IMR-90 (cell line): ENCODE results near the gene RTL5. TPM values are rescaled to one million over a fixed set of nuclear protein-coding genes. Genes with fewer than 3 reads are reported as not detected.

Experiments
- ATAC-seq: fragments of 200-7000 bp; cut with Tn5 transposase; 2 replicates; pipeline ENCODE4 v1.9.1; 2020; ENCODE audit warnings: low read depth, mild to moderate bottlenecking, moderate library complexity
- BruUV-seq: library from RNA; stranded (reverse); fragments of 400-500 nt; replicated peaks from 2 replicates; lab custom pipeline; 2021; lab: Mats Ljungman, UMichigan
- CTCF ChIA-PET: fragments of 300-600 bp; formaldehyde crosslinking; extraction: SDS; loops from one replicate; lab custom pipeline; 2021; ENCODE audit warnings: antibody characterized with exemption; lab: Yijun Ruan, JAX
- POLR2A ChIA-PET: fragments of 300-600 bp; sonication (Branson Sonifier 250); formaldehyde crosslinking; loops from one replicate; lab custom pipeline; 2022; ENCODE audit warnings: antibody characterized with exemption; ENCODE audit not compliant: unreplicated experiment; lab: Charles Lee
- DNase-seq: peaks from one replicate; pipeline ENCODE4 v3.0.0; 2013
- H2AFZ ChIP-seq: replicated peaks from 2 replicates; pipeline ENCODE3; 2013; ENCODE audit warnings: low read length, mild to moderate bottlenecking; ENCODE audit not compliant: poor library complexity
- H2AK5ac ChIP-seq: 2 replicates; pipeline ENCODE4 v1.6.1; 2013; ENCODE audit warnings: low read depth, low read length, inconsistent platforms
- H2AK9ac ChIP-seq: replicated peaks from 2 replicates; pipeline ENCODE3; 2013; ENCODE audit warnings: mild to moderate bottlenecking, low read depth, low read length, moderate library complexity; ENCODE audit not compliant: poor library complexity
- H2BK120ac ChIP-seq: 2 replicates; pipeline ENCODE4 v1.6.1; 2013; ENCODE audit warnings: low read depth, low read length, inconsistent platforms
- H2BK15ac ChIP-seq: 3 replicates; pipeline ENCODE4 v1.6.1; 2013; ENCODE audit warnings: low read depth, low read length, inconsistent platforms
- H2BK20ac ChIP-seq: 2 replicates; pipeline ENCODE4 v1.6.1; 2013; ENCODE audit warnings: low read depth, mild to moderate bottlenecking, inconsistent platforms, low read length, moderate library complexity
- H2BK5ac ChIP-seq: 2 replicates; pipeline ENCODE4 v1.6.1; 2013; ENCODE audit warnings: mild to moderate bottlenecking, low read depth, low read length, inconsistent platforms; ENCODE audit not compliant: poor library complexity, severe bottlenecking
- H3K14ac ChIP-seq: replicated peaks from 2 replicates; pipeline ENCODE4 v1.6.1; 2013; ENCODE audit warnings: low read depth, low read length, inconsistent platforms
- H3K18ac ChIP-seq: 2 replicates; pipeline ENCODE4 v1.6.1; 2013; ENCODE audit warnings: low read depth, low read length, control low read depth
- H3K23ac ChIP-seq: 2 replicates; pipeline ENCODE4 v1.6.1; 2013; ENCODE audit warnings: low read depth, low read length, inconsistent platforms
- H3K27ac ChIP-seq: 2 replicates; pipeline ENCODE4 v1.5.1; 2013; ENCODE audit warnings: mild to moderate bottlenecking, control low read depth, low read length; ENCODE audit not compliant: insufficient read depth
- H3K27me3 ChIP-seq: 2 replicates; pipeline ENCODE4 v1.6.1; 2013; ENCODE audit warnings: low read length; ENCODE audit not compliant: control insufficient read depth, insufficient read depth
- H3K36me3 ChIP-seq: 2 replicates; pipeline ENCODE4 v1.6.1; 2013; ENCODE audit warnings: low read length, mixed read lengths; ENCODE audit not compliant: control insufficient read depth, insufficient read depth
- H3K4ac ChIP-seq: 2 replicates; pipeline ENCODE4 v1.6.1; 2013; ENCODE audit warnings: low read depth, low read length, inconsistent platforms
- H3K4me1 ChIP-seq: 2 replicates; pipeline ENCODE4 v1.6.1; 2013; ENCODE audit warnings: low read length, mixed read lengths; ENCODE audit not compliant: control insufficient read depth, insufficient read depth
- H3K4me2 ChIP-seq: 2 replicates; pipeline ENCODE4 v1.6.1; 2013; ENCODE audit warnings: low read depth, mild to moderate bottlenecking, control low read depth, low read length, moderate library complexity
- H3K4me3 ChIP-seq: 2 replicates; pipeline ENCODE4 v1.5.1; 2013; ENCODE audit warnings: low read depth, mild to moderate bottlenecking, control low read depth, low read length, moderate library complexity; ENCODE audit not compliant: insufficient read depth
- H3K56ac ChIP-seq: 2 replicates; pipeline ENCODE4 v1.6.1; 2013; ENCODE audit warnings: low read length, inconsistent platforms; ENCODE audit not compliant: insufficient read depth; ENCODE audit errors: extremely low read depth
- H3K79me1 ChIP-seq, 2 experiments: 2 replicates each; pipeline ENCODE4 v1.6.1; 2013; ENCODE audit warnings: low read length in 2 of 2, inconsistent platforms in 1 of 2, low read depth in 1 of 2
- H3K9ac ChIP-seq: 2 replicates; pipeline ENCODE4 v1.6.1; 2013; ENCODE audit warnings: low read depth, low read length, control low read depth
- H3K9me1 ChIP-seq: 2 replicates; pipeline ENCODE4 v1.6.1; 2013; ENCODE audit warnings: low read length, inconsistent platforms; ENCODE audit not compliant: insufficient read depth
- H3K9me3 ChIP-seq: 2 replicates; pipeline ENCODE4 v1.6.1; 2013; ENCODE audit warnings: low read length; ENCODE audit not compliant: control insufficient read depth, insufficient read depth
- H4K20me1 ChIP-seq: 2 replicates; pipeline ENCODE4 v1.6.1; 2013; ENCODE audit warnings: low read length, inconsistent platforms; ENCODE audit not compliant: insufficient read depth
- H4K5ac ChIP-seq: 2 replicates; pipeline ENCODE4 v1.6.1; 2013; ENCODE audit warnings: mild to moderate bottlenecking, low read depth, low read length, control low read depth
- H4K8ac ChIP-seq, 2 experiments: 2 replicates each; pipeline ENCODE4 v1.6.1; 2013; ENCODE audit warnings: low read depth in 2 of 2, low read length in 2 of 2, control low read depth in 1 of 2, inconsistent platforms in 1 of 2
- H4K91ac ChIP-seq: 2 replicates; pipeline ENCODE4 v1.6.1; 2013; ENCODE audit warnings: low read depth, low read length, inconsistent platforms; ENCODE audit not compliant: insufficient read depth
- BHLHE40 ChIP-seq: fragments of 150-350 bp; IDR thresholded peaks from 2 replicates; pipeline ENCODE4 v1.6.1; 2016; ENCODE audit warnings: mild to moderate bottlenecking, low read depth, low read length
- CEBPB ChIP-seq: IDR thresholded peaks from 2 replicates; pipeline ENCODE4 v1.6.1; 2012; ENCODE audit warnings: low read depth, low read length, improper control_type of control experiment
- CHD1 ChIP-seq: IDR thresholded peaks from 2 replicates; pipeline ENCODE4 v1.6.1; 2012; ENCODE audit warnings: low read depth, low read length, improper control_type of control experiment
- MXI1 ChIP-seq: IDR thresholded peaks from 2 replicates; pipeline ENCODE4 v1.6.1; 2012; ENCODE audit warnings: low read depth, mild to moderate bottlenecking, low read length, moderate library complexity, borderline replicate concordance
- NFE2L2 ChIP-seq: fragments of 150-350 bp; IDR thresholded peaks from 2 replicates; pipeline ENCODE4 v1.6.1; 2016; ENCODE audit warnings: low read depth, mild to moderate bottlenecking, low read length
- RCOR1 ChIP-seq: IDR thresholded peaks from 2 replicates; pipeline ENCODE4 v1.6.1; 2012; ENCODE audit warnings: mild to moderate bottlenecking, low read length, improper control_type of control experiment; ENCODE audit not compliant: insufficient replicate concordance
- WGBS, 2 experiments: methylation state at CpG; one replicate each; pipeline versions ENCODE4 v1.1.5 to v1.1.7; 2013; ENCODE audit warnings: missing lambda C conversion rate in 2 of 2; ENCODE audit not compliant: insufficient read length in 1 of 2; ENCODE audit errors: extremely low coverage in 2 of 2; 5-methylcytosine and 5-hydroxymethylcytosine counted together
- dilution Hi-C: fragments of 300-500 bp; cut with HindIII; formaldehyde crosslinking; loops from one replicate; pipeline ENCODE4 v1.14.3; 2018; ENCODE audit warnings: low sequenced_read_pairs; ENCODE audit not compliant: unreplicated experiment
- in situ Hi-C: fragments of 300-500 bp; cut with MboI; formaldehyde crosslinking; loops from 3 replicates; pipeline ENCODE4 v1.14.3; 2019; ENCODE audit warnings: low sequenced_read_pairs, inconsistent platforms, mixed read lengths
- intact Hi-C: fragments of 100-400 bp; cut with micrococcal nuclease; formaldehyde crosslinking; loops from 2 replicates; pipeline ENCODE4 v1.10.0; 2022
- polyA plus RNA-seq, 3 experiments: library from polyadenylated mRNA; depleted of rRNA; stranded (reverse); fragments of >200 nt; gene quantifications; 2 replicates each; pipeline ENCODE4 v1.2.3, GENCODE V29; 2012; ENCODE audit warnings: low replicate concordance in 1 of 3
- total RNA-seq: library from RNA; depleted of rRNA; stranded (reverse); fragments of >200 nt; gene quantifications from 2 replicates; pipeline ENCODE4 v1.2.3, GENCODE V29; 2012
- TF ChIP-seq, protein P1 (sequence below): fragments of 150-350 bp; IDR thresholded peaks from 2 replicates; pipeline ENCODE4 v1.6.1; 2017; ENCODE audit warnings: mild to moderate bottlenecking, antibody characterized with exemption, low read length, low read depth
- TF ChIP-seq, protein P2 (sequence below): conservative IDR thresholded peaks from 2 replicates; pipeline ENCODE4 v1.5.1; 2012; ENCODE audit warnings: mild to moderate bottlenecking, low read depth, low read length, improper control_type of control experiment

RTL5 gene
- total and polyA plus RNA-seq, 2 of the 4 experiments (the other 2 are of a cell fraction) = 0.90 to 2.5 TPM

DNA sequence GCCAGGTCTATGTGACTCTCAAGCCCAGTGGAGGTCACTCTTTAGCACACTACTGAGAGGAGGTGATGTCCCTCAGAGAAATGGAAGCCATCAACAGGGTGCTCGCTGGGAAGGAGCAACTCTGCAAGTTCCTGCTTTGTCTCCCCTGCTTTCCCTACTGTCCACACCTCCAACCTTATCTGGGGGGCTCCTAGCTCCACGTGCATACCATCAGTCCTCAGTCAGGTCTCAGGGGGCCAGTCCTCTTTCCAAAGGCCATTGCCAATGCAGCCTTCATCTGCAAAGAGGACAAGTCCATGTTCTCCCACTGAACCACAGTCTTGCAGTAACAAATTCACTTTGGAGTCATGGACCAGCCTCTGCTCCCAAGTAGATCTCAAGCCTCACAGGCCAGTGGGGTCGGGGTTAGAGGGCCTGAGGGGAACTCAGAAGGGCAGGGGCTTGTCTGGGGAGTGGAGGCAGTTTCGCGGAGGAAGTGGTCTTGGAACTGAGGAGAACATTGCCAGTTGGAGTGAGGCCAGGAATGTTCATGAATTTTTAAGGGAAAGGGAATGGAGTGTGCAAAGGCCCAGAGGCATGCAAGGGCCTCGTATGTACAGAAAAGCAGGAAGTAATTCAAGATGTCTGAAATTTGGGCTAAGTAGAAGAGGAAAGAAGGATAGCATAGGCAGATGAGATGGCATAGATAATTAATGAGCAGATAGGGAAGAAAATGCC is 8.9 kb downstream of the RTL5 start:
- no peak overlapping the region for H2BK5ac ChIP-seq
- H3K14ac ChIP-seq = no peak overlapping the region
- H3K36me3 ChIP-seq = no peaks in the 10 kb centered on the region
- no peak overlapping the region for H2AK5ac ChIP-seq
- no peak for DNase-seq
- no peak overlapping the region for H4K91ac ChIP-seq
- no peak overlapping the region for H2BK120ac ChIP-seq
- no TSS peak for BruUV-seq
- no peak overlapping the region for H3K27ac ChIP-seq
- WGBS, 2 experiments = 54% methylated on average over 2 of the region's 6 CpGs; no CpG with 5 or more reads in 1 of the 2 experiments
- ATAC-seq = no peak
- no peak overlapping the region for H3K4me2 ChIP-seq
- no peaks in the 10 kb centered on the region for H3K79me1 ChIP-seq
- POLR2A ChIA-PET = no interaction called here
- no peak overlapping the region for H2AK9ac ChIP-seq
- no peak overlapping the region for H4K5ac ChIP-seq
- intact Hi-C loops = no loop called here
- in situ Hi-C loops = no loop called here
- no peak overlapping the region for H3K4me3 ChIP-seq
- H3K4me1 ChIP-seq = peaks cover 7% of the 10 kb centered on the region; the same call in 1 of the 2 replicates
- no peak overlapping the region for H2AFZ ChIP-seq
- H3K27me3 ChIP-seq = peaks cover 44% of the 10 kb centered on the region
- H3K56ac ChIP-seq = no peak overlapping the region
- dilution Hi-C loops = no loop called here
- H4K8ac ChIP-seq = no peak overlapping the region
- no peak overlapping the region for H3K4ac ChIP-seq
- H2BK15ac ChIP-seq = no peak overlapping the region
- H3K23ac ChIP-seq = no peak overlapping the region
- CTCF ChIA-PET = no interaction called here
- H2BK20ac ChIP-seq = no peak overlapping the region
- TF ChIP-seq NFE2L2 = no peak
- TF ChIP-seq, protein P1, sequence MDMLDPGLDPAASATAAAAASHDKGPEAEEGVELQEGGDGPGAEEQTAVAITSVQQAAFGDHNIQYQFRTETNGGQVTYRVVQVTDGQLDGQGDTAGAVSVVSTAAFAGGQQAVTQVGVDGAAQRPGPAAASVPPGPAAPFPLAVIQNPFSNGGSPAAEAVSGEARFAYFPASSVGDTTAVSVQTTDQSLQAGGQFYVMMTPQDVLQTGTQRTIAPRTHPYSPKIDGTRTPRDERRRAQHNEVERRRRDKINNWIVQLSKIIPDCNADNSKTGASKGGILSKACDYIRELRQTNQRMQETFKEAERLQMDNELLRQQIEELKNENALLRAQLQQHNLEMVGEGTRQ = no peak
- TF ChIP-seq, protein P2, sequence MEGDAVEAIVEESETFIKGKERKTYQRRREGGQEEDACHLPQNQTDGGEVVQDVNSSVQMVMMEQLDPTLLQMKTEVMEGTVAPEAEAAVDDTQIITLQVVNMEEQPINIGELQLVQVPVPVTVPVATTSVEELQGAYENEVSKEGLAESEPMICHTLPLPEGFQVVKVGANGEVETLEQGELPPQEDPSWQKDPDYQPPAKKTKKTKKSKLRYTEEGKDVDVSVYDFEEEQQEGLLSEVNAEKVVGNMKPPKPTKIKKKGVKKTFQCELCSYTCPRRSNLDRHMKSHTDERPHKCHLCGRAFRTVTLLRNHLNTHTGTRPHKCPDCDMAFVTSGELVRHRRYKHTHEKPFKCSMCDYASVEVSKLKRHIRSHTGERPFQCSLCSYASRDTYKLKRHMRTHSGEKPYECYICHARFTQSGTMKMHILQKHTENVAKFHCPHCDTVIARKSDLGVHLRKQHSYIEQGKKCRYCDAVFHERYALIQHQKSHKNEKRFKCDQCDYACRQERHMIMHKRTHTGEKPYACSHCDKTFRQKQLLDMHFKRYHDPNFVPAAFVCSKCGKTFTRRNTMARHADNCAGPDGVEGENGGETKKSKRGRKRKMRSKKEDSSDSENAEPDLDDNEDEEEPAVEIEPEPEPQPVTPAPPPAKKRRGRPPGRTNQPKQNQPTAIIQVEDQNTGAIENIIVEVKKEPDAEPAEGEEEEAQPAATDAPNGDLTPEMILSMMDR = no peak
- no peak for TF ChIP-seq CHD1
- no peak for TF ChIP-seq BHLHE40
- TF ChIP-seq MXI1 = no peak
- TF ChIP-seq RCOR1 = no peak
- no peak for TF ChIP-seq CEBPB
- no peaks in the 10 kb centered on the region for H3K9me1 ChIP-seq
- no peak overlapping the region for H3K18ac ChIP-seq
- H3K9me3 ChIP-seq = no peaks in the 10 kb centered on the region
- no peaks in the 10 kb centered on the region for H4K20me1 ChIP-seq
- no peak overlapping the region for H3K9ac ChIP-seq
